GM18511 (cell line): ENCODE measurements around the gene MUC20.

Source experiments
- ATAC-seq: cut with Tn5 transposase; IDR thresholded peaks from one replicate; pipeline ENCODE4 v1.9.1; 2021; ENCODE audit warnings: mild to moderate bottlenecking, moderate library complexity; ENCODE audit not compliant: unreplicated experiment

The MUC20 gene

DNA sequence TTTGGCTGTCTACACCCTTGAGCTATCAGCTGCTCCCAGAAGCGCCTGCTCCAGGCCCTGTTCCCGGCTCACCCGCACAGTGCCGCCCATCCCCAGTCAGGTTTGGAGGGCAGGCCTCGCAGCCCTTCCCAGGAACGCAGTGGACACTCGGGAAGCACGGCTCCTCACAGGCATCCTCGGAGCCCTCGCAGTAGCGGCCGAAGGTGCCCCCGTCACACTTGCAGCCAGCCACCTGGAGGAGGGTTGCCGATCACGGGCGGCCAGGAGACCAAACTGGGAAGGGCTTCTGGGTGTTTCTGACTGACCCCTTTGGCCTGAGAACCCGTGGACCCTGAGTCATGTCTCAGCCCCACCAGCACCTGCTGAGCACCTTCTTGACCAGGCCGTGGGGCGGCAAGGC is 33.4 kb downstream of the MUC20 start:
- no peak for ATAC-seq

DNA sequence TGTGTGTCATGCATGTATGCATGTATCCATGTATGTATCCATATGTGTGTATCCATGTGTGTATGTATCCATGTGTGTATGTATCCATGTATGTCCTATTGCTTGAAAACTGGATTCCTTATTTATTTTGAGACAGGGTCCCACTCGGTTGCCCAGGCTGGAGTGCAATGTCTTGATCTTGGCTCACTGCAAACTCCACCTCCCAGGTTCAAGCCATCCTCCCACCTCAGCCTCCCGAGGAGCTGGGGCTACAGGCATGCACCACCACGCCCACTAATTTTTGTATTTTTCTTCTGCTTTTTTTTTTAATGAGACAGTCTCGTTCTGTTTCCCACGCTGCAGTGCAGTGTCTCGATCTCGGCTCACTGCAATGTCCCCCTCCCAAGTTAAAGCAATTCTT is 34.1 kb downstream of the MUC20 start:
- ATAC-seq = no peak

DNA sequence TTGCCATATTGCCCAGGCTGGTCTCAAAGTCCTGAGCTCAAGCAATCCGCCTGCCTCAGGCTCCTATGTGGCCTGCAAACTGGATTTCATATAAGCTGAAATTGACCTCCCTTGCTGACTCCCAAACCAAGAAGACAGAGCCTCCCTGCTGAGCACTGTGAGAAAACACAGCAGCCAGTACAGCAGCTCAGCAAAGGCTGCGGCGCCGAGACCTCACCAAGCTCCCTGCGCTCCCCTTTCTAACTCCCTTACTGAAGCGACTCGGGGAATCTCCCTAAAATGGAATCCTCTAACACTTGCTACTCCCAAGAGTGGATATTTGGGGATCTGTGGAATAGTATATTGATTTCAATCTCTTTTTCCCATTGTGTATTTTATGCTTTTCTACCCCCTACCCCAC is 34.6 kb downstream of the MUC20 start:
- ATAC-seq = no peak

DNA sequence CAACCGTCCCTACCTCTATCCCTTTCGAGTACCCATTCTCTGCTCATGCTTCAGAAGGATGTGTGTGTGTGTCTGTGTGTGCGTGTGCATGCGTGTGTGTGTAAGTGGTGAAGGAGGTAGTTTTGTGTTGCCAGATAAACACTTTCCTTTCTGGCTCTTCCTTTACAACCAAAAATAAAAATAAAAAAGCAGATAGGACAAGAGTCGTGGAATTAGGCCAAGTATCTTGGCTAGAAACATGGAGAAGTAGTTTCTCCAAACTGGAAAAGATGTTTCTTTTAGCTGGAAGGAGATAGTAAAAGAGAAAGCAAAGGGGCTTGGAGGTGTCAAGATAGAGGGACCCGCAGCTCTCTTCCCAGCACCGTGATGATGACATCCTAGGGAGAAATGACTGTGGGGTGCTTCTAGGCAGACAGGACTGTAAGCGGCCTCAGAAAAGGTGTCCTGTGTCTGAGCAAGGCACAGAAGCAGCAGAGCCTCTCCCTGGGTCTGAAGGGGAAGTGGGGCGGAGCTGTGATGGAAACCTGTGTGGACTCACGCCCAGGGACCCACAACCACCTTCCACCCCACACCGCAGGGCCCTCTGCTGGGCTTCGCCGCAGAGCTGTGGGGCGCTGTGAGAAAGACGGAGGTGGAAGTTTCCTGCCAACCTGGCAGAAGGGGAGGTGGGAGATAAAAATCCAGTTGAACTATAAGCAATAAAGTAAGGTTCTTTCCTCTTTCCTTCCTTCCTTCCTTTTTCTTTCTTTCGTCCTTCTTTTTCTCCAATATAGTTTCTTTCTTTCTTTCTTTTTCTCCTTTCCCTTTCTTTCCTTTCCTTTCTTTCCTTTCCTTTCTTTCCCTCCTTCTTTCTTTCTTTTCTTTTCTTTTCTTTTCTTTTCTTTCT is 35.3 kb downstream of the MUC20 start:
- ATAC-seq = no peak

DNA sequence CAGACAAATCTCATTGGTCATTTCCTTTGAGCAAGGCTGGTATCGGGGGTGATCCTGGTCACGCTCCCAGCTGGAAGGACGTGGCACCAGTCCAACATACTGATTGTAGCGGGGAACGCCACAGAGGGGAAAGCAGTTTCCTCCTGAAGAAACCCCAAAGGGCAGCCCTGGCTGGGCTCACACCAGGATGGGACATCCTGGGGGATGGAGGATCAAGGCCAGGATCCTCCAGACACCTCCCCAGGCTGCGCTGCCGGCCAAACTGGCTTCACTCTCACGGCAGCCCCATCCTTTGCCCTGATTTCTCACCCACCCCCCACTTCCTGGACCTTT is 36.6 kb downstream of the MUC20 start:
- ATAC-seq = no peak

DNA sequence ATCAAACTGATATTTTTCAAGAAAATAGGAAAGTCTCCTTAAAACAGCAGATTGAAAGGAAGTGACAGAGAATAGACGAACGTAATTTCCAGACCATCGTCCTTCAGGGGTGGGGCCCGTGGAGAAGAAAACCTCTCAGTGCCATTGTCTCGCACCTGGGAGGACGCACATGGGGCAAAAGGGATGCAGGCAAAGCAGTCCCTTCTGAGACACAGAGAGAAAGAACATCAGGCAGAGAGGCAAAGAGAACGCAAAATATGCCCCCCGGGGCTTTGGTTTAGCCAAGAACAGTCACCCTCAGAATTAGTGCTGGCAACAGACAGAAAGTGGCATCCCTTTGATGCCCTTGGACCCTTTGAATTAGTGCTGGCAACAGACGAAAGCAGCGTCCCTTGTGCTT is 37.0 kb downstream of the MUC20 start:
- ATAC-seq = no peak

DNA sequence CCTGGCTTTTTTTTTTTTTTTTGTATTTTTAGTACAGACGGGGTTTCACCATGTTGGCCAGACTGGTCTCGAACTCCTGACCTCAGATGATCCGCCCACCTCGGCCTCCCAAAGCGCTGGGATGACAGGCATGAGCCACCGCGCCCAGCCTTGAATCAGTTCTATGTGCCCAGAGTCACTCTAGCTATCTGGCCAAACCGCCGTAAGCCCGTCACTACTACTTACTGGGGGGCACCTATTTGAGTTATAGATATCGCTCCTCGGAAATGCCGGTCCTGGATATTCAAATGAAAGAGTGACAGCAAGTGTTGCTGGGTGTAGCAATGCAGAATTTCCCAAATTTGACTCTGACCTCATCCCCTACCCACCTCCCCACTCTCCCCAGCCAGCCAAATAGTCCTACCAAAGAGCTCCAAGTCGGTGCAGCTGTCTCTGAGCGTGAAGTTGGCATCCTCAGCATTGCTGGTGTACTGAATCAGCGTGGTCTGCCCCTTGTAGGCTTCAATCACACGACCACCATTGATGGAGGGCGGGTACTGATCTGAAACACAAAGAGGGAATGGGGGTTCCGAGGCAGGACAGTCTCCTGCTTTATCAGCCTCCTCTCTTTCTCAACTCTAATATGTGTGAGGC is 38.1 kb downstream of the MUC20 start:
- ATAC-seq = no peak

DNA sequence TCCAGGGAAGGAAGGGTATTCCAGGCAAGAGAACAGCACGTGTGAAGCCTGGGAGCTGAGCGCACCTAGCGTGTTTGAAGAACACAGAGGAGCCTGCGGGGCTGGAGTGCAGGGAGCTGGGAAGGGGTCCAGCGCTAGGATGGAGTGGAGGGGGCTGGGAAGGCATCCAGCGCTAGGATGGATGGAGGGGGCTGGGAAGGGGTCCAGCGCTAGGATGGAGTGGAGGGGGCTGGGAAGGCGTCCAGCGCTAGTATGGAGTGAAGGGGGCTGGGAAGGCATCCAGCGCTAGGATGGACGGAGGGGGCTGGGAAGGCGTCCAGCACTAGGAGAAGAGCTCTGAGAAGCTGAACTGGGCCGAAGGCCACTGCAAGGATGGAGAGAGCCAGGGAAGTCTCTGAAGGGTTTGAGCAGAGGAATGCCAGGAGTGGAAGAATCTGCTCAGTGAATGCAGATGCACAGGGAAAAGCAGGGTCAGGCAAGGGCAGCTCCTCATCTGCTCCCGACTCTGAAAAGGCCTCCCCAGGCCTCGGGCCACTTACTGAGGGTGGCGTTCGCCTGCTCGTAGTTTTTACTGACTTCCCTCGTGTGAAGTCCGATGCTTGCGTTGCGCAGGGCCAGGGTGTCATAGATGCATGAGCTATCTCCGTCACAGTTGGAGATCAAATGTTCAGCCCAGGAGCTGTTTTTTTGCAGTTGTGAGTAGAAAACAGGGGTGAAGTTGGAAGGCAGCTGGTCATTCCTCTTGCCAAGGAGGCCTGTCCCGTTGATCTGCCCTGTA is 39.8 kb downstream of the MUC20 start:
- ATAC-seq = no peak

DNA sequence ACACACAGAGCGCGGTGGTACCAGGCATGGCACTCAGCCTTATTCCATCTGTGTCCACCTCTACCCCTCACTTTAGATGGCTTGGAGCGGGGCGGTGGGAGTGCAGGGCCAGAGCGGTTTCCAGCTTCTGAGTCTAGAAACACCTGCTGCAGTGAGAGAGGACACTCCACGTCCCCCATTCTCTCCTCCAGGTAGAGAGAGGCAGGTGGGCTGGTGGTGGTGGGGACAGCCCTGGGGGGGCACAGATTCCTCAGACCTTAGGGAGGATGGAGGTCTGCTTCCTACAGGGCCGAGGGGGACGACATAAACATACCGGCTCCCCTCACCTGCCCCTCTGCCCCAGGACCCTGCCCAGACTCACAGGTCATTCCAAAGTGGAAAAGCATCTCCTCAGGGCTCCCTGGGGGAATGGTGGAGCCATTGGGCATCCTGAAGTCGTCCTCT is 40.4 kb downstream of the MUC20 start:
- no peak for ATAC-seq

DNA sequence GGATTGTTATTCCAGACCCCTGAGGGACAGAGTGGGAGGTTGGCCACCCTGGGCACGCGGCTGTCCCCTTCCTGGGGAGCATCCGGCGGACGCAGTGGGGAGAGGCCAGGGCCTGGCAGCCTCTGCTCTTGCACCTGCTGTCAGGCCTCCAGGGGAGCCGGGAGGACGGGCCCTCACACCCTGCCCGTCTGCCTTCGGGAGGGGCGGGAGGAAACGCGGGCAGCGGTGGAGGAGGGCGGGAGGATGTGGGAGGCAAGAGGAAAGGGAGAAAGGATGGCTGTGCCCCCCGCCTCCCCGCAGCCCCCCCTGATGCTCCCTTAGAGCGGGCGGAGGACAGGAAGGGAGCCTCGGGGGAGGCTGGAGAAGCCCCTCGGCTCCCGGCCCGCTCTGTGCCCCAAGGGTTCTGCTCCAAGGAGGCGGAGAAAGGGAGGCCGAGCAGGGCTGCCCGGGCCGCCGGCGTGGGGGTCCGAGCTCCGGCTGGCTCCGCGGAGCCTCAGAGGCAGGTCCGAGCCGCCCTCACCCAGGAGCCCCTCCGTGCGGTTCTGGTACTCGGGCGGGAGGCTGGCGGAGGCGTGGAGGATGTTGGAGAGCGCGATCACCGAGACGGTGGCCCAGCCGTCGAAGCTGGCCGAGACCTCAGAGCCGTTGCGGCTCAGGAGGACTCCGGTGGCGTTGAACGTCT is 40.9 kb downstream of the MUC20 start:
- ATAC-seq = no peak

DNA sequence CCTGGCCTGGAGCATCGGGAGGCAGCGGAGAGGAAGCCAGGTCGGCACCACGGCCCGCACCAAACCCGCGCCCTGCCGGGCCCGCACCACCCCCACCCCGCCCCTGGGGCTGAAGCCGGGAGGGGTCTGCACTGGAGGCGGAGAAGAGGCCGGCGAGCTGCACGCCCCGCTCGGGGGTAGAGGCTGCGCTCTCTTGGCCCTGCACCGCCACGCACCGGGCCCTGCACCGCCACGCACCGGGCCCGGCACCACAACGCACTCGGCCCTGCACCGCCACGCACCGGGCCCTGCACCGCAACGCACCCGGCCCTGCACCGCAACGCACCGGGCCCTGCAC is 41.4 kb downstream of the MUC20 start:
- ATAC-seq = no peak

DNA sequence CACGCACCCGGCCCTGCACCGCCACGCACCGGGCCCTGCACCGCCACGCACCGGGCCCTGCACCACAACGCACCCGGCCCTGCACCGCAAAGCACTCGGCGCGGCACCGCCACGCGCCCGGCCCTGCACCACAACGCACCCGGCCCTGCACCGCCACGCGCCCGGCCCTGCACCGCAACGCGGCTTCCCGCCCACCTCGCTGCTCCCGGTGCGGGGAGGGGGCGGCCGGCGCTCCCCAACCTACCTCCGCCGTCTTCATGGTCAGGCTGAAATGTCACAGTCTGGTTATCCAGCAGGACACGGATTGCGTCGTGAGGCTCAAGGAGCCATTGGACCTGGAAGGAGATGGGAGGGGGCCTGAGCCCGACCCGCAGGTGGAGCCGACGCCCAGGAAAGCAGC is 41.8 kb downstream of the MUC20 start:
- no peak for ATAC-seq

DNA sequence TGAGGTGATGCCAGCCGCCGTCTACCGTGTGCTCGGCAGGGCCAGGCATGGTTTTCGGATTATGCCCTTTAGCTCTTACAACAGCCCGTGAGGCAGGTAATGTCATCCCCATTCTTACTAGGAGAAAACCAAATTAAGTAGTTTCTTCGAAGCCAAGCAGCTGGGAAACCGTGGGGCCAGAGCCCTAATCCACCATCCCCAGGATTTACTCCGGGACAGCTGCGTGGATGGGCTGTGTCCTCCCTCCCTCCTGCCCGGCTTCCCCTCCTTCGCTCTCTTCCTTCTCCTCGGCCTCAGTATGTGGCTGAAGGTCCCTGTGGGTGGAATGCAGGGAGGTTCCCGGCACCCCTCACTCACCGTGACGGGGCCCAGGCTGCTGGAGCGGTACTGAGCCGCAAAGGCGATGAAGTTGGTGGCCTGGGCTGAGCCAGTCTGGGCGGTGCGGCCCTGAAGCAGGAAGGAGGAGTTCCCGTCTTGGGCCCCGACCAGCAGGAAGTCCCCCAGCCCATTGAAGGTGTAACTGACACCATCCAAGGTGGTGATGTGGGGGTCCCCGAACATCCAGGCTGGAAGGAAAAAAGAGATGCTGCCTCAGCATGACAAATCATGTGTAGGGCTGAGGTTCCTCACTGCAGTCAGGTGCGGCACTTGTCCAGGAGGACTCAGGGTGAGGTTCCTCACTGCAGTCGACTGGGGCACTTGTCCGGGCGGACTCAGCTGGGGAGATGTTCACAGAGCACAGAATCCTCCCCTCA is 42.5 kb downstream of the MUC20 start:
- no peak for ATAC-seq

DNA sequence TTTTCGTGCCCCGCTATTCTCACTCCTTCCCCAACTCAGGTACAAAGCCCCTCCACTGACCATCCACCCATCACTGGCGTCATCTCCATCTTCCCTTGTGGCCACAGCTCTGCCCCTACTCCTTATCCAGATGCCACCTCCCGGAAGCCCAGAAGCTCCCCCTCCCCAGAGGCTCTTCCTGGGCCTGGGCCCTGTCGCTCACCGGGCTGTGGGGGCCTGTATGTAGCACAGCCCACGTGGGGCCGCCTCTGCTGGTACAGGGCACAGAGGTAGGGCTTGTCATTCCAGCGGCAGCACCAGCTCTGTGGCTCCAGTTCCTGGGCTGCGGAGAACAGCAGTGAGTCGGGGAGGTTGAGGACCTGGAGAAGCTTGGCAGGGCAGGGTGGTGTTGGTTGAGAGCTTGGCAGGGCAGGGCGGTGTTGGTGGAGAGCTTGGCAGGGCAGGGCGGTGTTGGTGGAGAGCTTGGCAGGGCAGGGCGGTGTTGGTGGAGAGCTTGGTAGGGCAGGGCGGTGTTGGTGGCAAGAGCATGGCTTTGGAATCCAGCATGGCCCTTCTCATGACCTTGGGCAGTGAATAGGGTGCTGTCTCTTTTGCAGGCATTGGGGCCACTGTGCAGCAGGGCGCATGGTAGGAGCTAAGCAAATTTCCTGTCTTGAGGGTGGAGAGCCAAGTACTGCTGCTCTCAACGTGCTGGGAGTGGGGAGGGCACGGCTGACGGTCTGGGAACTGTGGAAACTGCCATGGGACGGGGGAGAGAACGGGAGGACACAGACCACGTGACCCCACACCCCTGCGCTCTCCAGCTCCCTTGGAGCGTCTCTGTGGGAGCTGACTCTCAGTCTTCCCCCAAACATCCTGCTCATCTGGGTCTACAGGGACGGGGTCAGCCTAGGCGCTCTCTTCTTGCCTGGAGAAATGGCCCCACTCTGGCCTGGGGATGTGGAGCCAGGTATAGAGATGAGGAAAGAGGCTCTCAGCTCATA is 43.4 kb downstream of the MUC20 start:
- no peak for ATAC-seq

DNA sequence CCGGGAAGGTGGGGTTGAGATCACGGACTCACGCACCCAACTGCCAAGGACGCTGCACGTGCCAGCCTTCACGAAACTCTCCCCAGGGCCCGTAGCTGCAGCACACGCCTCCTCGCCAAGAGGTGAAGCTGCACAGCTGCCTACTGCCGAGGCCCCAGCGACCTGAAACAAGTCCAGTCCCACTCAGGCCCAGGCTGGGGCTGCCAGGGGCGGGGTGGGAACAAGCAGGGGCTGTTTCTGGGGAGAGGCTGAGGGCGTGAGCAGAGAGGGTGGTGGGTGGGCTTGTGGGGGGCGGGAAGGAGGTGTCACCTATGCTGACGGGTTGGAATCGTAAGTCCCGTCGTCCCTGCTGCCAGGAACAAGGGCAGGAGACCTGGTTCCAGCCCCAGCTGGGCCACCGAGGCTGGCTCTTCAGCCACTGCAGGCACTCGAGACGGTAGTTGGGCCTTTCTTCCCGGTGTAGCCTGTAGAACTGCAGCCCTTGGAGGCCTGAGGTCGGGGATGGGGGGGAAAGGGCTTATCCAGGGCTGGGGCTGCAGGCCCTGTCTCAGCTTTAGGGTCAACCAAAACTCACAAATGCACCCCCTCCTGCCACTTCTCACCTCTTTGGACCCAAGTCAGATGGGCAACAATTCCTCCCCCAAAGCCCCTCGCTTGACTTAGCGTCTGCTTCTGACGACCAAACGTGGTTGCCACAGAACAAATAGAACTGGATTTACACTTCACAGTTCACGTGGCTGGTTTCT is 44.4 kb downstream of the MUC20 start:
- ATAC-seq = no peak

DNA sequence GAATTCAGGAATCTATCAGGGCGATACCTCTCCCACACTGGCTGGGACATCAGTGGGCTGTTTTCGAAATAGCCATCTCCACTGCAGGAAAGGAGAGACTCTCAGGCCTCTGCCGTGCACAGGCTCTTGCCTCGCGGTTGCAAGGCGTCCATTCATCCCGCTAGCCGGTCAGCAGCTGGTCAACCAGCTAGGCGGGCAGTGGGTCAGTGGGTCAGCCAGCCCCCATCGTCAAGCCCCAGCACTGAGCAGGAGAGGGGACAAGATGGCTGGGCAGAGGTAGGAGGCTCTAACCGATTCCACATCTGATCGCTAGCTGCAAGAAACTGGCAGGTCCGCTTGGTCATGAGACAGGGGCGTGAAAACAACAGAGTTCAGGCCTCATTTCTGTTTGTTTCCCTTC is 45.9 kb downstream of the MUC20 start:
- ATAC-seq = no peak

DNA sequence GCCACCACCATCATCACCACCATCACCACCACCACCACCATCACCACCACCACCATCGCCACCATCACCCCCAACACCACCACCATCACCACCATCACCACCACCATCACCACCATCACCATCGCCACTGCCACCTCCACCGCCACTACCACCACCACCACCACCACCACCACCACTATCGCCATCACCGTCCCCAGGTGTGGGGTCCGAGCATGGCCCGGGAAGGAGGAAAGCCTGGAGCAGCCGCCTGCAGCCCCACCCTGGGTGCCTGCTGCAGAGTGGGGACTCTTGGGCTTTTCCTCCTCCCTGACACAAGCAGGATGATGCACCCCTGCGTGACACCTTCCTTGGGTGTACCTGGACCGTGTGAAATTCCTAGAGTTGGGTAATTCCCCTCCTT is 47.0 kb downstream of the MUC20 start:
- ATAC-seq = no peak

DNA sequence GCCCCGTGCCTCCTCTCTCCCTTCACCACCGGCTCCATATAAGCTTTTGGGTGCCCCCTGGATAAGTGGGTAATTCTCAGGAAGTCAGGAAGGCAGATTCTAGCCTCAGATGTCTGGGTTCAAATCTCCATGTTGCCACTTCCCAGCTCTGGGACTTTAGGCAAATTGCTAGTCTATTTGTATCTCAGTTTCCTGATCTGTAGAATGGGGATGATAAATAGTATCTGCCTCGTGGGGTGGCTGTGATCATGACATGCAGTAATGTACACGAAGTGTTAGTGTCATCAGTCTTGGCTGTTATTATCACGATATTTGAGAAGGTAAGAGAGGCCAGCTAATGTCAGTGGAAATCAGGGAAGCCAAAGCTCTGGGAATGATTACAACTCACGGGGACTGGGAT is 47.6 kb downstream of the MUC20 start:
- ATAC-seq = no peak

DNA sequence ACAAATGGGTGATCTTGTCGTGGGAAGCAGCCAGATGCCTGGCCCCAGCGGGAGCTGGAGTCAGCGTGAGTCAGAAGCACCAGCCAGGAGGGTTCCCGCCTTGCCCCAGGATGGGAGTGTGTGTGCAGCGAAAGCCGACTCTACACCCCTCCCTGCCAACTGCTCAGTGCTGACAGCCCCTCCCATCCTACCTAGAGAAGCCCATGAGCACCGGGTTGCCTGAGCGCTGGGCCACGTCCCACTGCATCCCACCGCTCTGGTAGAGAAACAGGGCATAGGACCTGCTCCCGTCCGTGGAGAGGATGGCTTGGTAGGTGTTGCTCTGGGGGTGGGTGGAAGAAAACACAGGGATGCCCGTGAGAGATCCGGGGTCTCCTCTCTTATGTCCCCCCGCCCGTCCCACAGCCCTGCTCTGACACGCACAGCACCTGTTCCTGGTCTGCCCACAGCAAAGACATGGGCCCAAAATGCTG is 48.1 kb downstream of the MUC20 start:
- no peak for ATAC-seq
